Measurements from ENCODE around the gene HERC4.

- TF ChIP-seq CTCF (conservative IDR thresholded peaks at IDR 0.05; ENCODE audit: low read depth, low read length) (no peak), EZH2 (IDR thresholded peaks at IDR 0.05; ENCODE audit: low read length, unreplicated experiment) (no peak)
These were observed 140.7 kb downstream of the HERC4 start for GRCh38 chr10:67934336-67934735.

Data from PC-3 (cell line).